Thoracic aorta (tissue), 2 donors: ENCODE results near the gene LCAT. TPM values are rescaled to one million over a fixed set of nuclear protein-coding genes. Genes with fewer than 3 reads are reported as not detected.
A peak's percentile ranks its signal among the peaks of the same experiment; 100 is the strongest.

Experiments
- ATAC-seq: fragments of 150-250 bp; one replicate; pipeline ENCODE4 v1.8.0; 2017; ENCODE audit warnings: low read depth; ENCODE audit not compliant: insufficient number of reproducible peaks, low FRiP score
- DNase-seq: peaks from one replicate; pipeline ENCODE4 v3.0.0-alpha.2; 2020; ENCODE audit warnings: low spot score
- H3K27ac ChIP-seq, 2 donors: fragments of 200-600 bp; sonication (generic); 1 replicate in 1 of 2; 2 replicates in 1 of 2; pipeline ENCODE4 v1.5.1; 2016; ENCODE audit warnings: mild to moderate bottlenecking in 2 of 2, moderate library complexity in 2 of 2
- H3K27me3 ChIP-seq: fragments of 200-600 bp; sonication (generic); replicated peaks from 2 replicates; pipeline ENCODE4 v1.6.0; 2016; ENCODE audit warnings: mild to moderate bottlenecking; ENCODE audit not compliant: insufficient read depth
- H3K36me3 ChIP-seq: fragments of 200-600 bp; sonication (generic); one replicate; pipeline ENCODE4 v1.5.1; 2016
- H3K4me1 ChIP-seq, 2 donors: fragments of 200-600 bp; sonication (generic); 1 replicate in 1 of 2; 2 replicates in 1 of 2; pipeline versions ENCODE4 v1.5.1 to v1.6.0; 2016; ENCODE audit warnings: low read depth in 2 of 2, mild to moderate bottlenecking in 1 of 2; ENCODE audit not compliant: control insufficient read depth in 1 of 2
- H3K4me3 ChIP-seq: fragments of 200-600 bp; sonication (generic); 2 replicates; pipeline ENCODE4 v1.5.1; 2016; ENCODE audit warnings: mild to moderate bottlenecking
- H3K9me3 ChIP-seq: fragments of 200-600 bp; sonication (generic); 2 replicates; pipeline ENCODE4 v1.5.1; 2016
- total RNA-seq, 2 donors: library from RNA; depleted of rRNA; stranded (reverse); fragments of >200 nt; gene quantifications; one replicate each; pipeline versions ENCODE4 v1.1.0 to v1.2.3, GENCODE V29; 2016
- TF ChIP-seq, protein P1 (sequence below): fragments of 200-600 bp; sonication (generic); IDR thresholded peaks from one replicate; pipeline ENCODE4 v1.5.1; 2019; ENCODE audit warnings: antibody characterized with exemption

The LCAT gene
- total RNA-seq, 2 donors from 2014 or later, result 28.1 to 46.6 TPM

DNA sequence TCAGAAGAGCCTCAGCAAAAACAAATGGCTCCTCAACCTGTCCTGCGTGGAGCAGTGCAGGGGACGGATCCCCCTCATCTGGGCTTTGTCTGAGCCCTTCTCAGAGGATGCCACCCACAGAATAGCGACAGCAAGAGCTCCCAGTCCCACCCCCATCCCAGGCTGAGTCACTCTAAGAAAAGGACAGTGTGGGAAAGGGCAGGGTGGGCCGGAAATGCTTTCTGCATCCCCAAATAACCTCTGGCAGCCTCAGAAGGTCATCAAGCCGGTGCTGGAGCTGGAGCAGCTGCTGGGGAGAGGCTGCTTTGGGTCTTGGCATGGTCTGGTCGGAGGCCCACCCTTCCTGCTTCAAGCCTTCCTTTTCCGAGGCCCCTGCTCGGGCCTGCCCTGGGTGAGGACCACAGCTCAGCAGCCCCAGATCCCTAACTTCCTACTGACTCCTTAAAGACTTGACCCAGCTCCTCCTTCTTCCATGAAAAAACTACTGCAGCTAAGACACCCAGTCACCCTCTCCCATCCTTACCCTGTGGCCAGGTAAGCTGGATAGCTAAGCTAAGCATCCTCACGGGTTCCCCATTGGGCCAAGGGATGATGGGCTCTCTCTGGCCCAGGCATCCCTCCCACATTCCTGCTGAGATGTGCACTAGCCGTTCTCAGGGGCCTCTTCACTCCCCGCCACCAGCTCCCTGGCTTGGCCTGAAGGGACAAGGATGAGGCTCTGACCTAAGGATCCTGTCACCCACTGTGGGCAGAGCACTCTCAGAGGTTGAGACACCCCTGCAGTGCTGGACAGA lies 15.8 kb upstream of the LCAT start:
- no peak overlapping the region for H3K4me3 ChIP-seq
- H3K9me3 ChIP-seq, result no peaks in the 10 kb centered on the region
- TF ChIP-seq, protein P1, sequence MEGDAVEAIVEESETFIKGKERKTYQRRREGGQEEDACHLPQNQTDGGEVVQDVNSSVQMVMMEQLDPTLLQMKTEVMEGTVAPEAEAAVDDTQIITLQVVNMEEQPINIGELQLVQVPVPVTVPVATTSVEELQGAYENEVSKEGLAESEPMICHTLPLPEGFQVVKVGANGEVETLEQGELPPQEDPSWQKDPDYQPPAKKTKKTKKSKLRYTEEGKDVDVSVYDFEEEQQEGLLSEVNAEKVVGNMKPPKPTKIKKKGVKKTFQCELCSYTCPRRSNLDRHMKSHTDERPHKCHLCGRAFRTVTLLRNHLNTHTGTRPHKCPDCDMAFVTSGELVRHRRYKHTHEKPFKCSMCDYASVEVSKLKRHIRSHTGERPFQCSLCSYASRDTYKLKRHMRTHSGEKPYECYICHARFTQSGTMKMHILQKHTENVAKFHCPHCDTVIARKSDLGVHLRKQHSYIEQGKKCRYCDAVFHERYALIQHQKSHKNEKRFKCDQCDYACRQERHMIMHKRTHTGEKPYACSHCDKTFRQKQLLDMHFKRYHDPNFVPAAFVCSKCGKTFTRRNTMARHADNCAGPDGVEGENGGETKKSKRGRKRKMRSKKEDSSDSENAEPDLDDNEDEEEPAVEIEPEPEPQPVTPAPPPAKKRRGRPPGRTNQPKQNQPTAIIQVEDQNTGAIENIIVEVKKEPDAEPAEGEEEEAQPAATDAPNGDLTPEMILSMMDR, result no peak
- H3K4me1 ChIP-seq, result peaks cover 18 to 49% of the 10 kb centered on the region in 2 donors
- no peaks in the 10 kb centered on the region for H3K27me3 ChIP-seq
- peak overlapping the region; percentile 53 to 55 for H3K27ac ChIP-seq
- ATAC-seq (no peak), DNase-seq (no peak)
- peaks cover 73% of the 10 kb centered on the region for H3K36me3 ChIP-seq

DNA sequence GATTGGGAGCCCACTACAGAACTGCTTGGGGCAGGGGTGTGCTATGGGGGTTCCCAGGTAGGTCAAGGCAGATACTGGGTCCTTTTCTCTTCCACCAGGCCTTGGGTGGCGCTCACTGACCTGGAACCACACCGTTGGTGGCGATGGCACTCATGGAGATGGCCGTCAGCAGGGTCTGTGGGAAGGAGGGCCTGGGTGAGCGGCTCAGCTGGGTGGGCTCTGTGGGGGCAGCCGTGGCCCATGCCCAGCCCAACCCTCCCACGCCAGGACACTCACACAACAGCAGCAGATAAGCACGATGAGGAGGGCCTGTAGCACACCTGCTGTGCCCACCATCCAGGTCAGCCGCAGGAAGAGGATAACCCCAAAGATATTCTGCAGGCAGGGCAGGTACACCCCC lies 13.7 kb upstream of the LCAT start:
- Histone ChIP-seq H3K4me1 (peaks cover 7 to 29% of the 10 kb centered on the region in 2 donors), H3K36me3 (peaks cover 71% of the 10 kb centered on the region), H3K27me3 (no peaks in the 10 kb centered on the region), H3K9me3 (no peaks in the 10 kb centered on the region), H3K4me3 (no peak overlapping the region), H3K27ac (no peak overlapping the region)
- ATAC-seq (no peak), DNase-seq (no peak)
- TF ChIP-seq, protein P1, result no peak

GRCh38 chr16:67954421-67955196 lies 10.7 kb upstream of the LCAT start:
- H3K36me3 ChIP-seq, result peaks cover 72% of the 10 kb centered on the region

GRCh38 chr16:67953641-67954375 lies 9.9 kb upstream of the LCAT start:
- TF ChIP-seq, protein P1, result no peak

More at GRCh38 chr16:67954421-67955196, 10.7 kb upstream of the LCAT start:
- no peaks in the 10 kb centered on the region for H3K9me3 ChIP-seq
- TF ChIP-seq, protein P1, result no peak
- peak overlapping the region in 1 of 2 donors; percentile 4 for H3K27ac ChIP-seq
- H3K4me3 ChIP-seq, result no peak overlapping the region
- no peak for ATAC-seq
- H3K27me3 ChIP-seq, result no peaks in the 10 kb centered on the region
- peaks cover under 1 to 14% of the 10 kb centered on the region in 2 donors for H3K4me1 ChIP-seq
- DNase-seq, result no peak

More at GRCh38 chr16:67953641-67954375, 9.9 kb upstream of the LCAT start:
- Histone ChIP-seq H3K4me1 (peaks cover 0 to 8% of the 10 kb centered on the region in 2 donors), H3K27ac (peak overlapping the region in 1 of 2 donors; percentile 4), H3K4me3 (no peak overlapping the region), H3K36me3 (peaks cover 72% of the 10 kb centered on the region), H3K27me3 (no peaks in the 10 kb centered on the region), H3K9me3 (no peaks in the 10 kb centered on the region)
- DNase-seq (no peak), ATAC-seq (no peak)
